H1 (cell line): Measurements from ENCODE around the gene CHST12. TPM values are rescaled to one million over a fixed set of nuclear protein-coding genes. Genes with fewer than 3 reads are reported as not detected.

Experiments
- CTCF ChIA-PET: fragments of 300-600 bp; sonication (Branson Sonifier 250); formaldehyde crosslinking; loops from one replicate; lab custom pipeline; 2021; ENCODE audit not compliant: partially characterized antibody; lab: Charles Lee
- POLR2A ChIA-PET: fragments of 300-600 bp; sonication (Branson Sonifier 250); formaldehyde crosslinking; loops from one replicate; lab custom pipeline; 2021; ENCODE audit warnings: inconsistent platforms; ENCODE audit not compliant: partially characterized antibody; lab: Charles Lee
- DNase-seq, 2 experiments: peaks; one replicate each; pipeline versions ENCODE4 v3.0.0 to v3.0.0-alpha.2; 2010 to 2022; ENCODE audit warnings: low spot score in 2 of 2, low read depth in 1 of 2, mixed read lengths in 1 of 2
- FAIRE-seq: peaks from 2 replicates; lab custom pipeline; 2011; peaks lifted over from hg19 to GRCh38; lab: Jason Lieb, UNC
- H2AFZ ChIP-seq: 2 replicates; pipeline ENCODE4 v1.8.1; 2012; ENCODE audit warnings: low read length, inconsistent platforms
- H2AK5ac ChIP-seq: 2 replicates; pipeline ENCODE4 v1.6.1; 2013; ENCODE audit warnings: low read depth, low read length
- H2BK120ac ChIP-seq: replicated peaks from 2 replicates; pipeline ENCODE3; 2013; ENCODE audit warnings: low read depth, low read length, inconsistent platforms
- H2BK12ac ChIP-seq: 2 replicates; pipeline ENCODE4 v1.6.1; 2013; ENCODE audit warnings: low read depth, low read length
- H2BK15ac ChIP-seq: 2 replicates; pipeline ENCODE4 v1.6.1; 2013; ENCODE audit warnings: low read length
- H2BK20ac ChIP-seq: 2 replicates; pipeline ENCODE4 v1.6.1; 2013; ENCODE audit warnings: low read length
- H2BK5ac ChIP-seq: 2 replicates; pipeline ENCODE4 v1.6.1; 2013; ENCODE audit warnings: low read depth, low read length
- H3K14ac ChIP-seq: 2 replicates; pipeline ENCODE4 v1.6.1; 2013; ENCODE audit warnings: inconsistent platforms; ENCODE audit not compliant: insufficient read length
- H3K18ac ChIP-seq: 2 replicates; pipeline ENCODE4 v1.6.1; 2013; ENCODE audit warnings: low read length; ENCODE audit errors: extremely low read depth
- H3K23ac ChIP-seq: 2 replicates; pipeline ENCODE4 v1.6.1; 2013; ENCODE audit warnings: inconsistent platforms; ENCODE audit not compliant: insufficient read length
- H3K23me2 ChIP-seq: 2 replicates; pipeline ENCODE4 v1.6.1; 2013; ENCODE audit warnings: low read depth, low read length
- H3K27ac ChIP-seq: 2 replicates; pipeline ENCODE4 v1.6.1; 2011; ENCODE audit warnings: low read depth, low read length, inconsistent platforms
- H3K27me3 ChIP-seq, 4 experiments: replicated peaks in 1 of 4; 1 replicate in 1 of 4; 2 replicates in 3 of 4; pipeline versions ENCODE4 v1.6.1 to v1.8.1; 2011 to 2013; ENCODE audit warnings: low read length in 3 of 4, mild to moderate bottlenecking in 3 of 4, inconsistent platforms in 2 of 4, mixed read lengths in 2 of 4, moderate library complexity in 1 of 4; ENCODE audit not compliant: control insufficient read depth in 3 of 4, insufficient read depth in 3 of 4; ENCODE audit errors: extremely low read depth in 1 of 4
- H3K36me3 ChIP-seq, 4 experiments: 2 replicates each; pipeline versions ENCODE4 v1.6.1 to v1.8.1; 2011 to 2013; ENCODE audit warnings: mild to moderate bottlenecking in 4 of 4, low read length in 3 of 4, moderate library complexity in 2 of 4, control low read depth in 1 of 4, inconsistent platforms in 1 of 4; ENCODE audit not compliant: insufficient read depth in 4 of 4, control insufficient read depth in 2 of 4
- H3K4ac ChIP-seq: replicated peaks from 2 replicates; pipeline ENCODE3; 2013; ENCODE audit warnings: low read length, low read depth, mixed read lengths, inconsistent platforms; ENCODE audit not compliant: insufficient read length
- H3K4me1 ChIP-seq, 4 experiments: replicated peaks in 1 of 4; 1 replicate in 1 of 4; 2 replicates in 3 of 4; pipeline versions ENCODE4 v1.6.1 to v1.8.1; 2011 to 2013; ENCODE audit warnings: low read length in 3 of 4, inconsistent platforms in 2 of 4, mixed read lengths in 1 of 4; ENCODE audit not compliant: insufficient read depth in 4 of 4, control insufficient read depth in 3 of 4
- H3K4me2 ChIP-seq, 2 experiments: 2 replicates each; pipeline versions ENCODE4 v1.6.1 to v1.8.1; 2011 to 2013; ENCODE audit warnings: low read depth in 2 of 2, low read length in 2 of 2, control low read depth in 1 of 2, inconsistent platforms in 1 of 2, mild to moderate bottlenecking in 1 of 2; ENCODE audit not compliant: insufficient read depth in 1 of 2
- H3K4me3 ChIP-seq, 4 experiments: fragments of 200-600, 300-600 bp in 1 of 4; sonication (generic), shearing (Covaris generic), sonication (Bioruptor Twin) in 1 of 4; 2 replicates each; pipeline versions ENCODE4 v1.5.1 to v1.8.1; 2011 to 2016; ENCODE audit warnings: low read length in 4 of 4, low read depth in 3 of 4, control low read depth in 2 of 4, inconsistent platforms in 2 of 4, mild to moderate bottlenecking in 2 of 4, mixed read lengths in 1 of 4, moderate library complexity in 1 of 4; ENCODE audit not compliant: insufficient read depth in 2 of 4; ENCODE audit errors: extremely low read depth in 1 of 4
- H3K56ac ChIP-seq: replicated peaks from 2 replicates; pipeline ENCODE3; 2013; ENCODE audit warnings: low read depth, mild to moderate bottlenecking, mixed read lengths, low read length, inconsistent platforms; ENCODE audit not compliant: insufficient read length
- H3K79me1 ChIP-seq: 2 replicates; pipeline ENCODE4 v1.6.1; 2013; ENCODE audit warnings: low read depth, low read length, control low read depth
- H3K79me2 ChIP-seq, 2 experiments: 2 replicates each; pipeline versions ENCODE4 v1.6.1 to v1.8.1; 2012 to 2013; ENCODE audit warnings: low read length in 2 of 2, mild to moderate bottlenecking in 2 of 2, inconsistent platforms in 1 of 2; ENCODE audit not compliant: insufficient read depth in 2 of 2, control insufficient read depth in 1 of 2
- H3K9ac ChIP-seq, 4 experiments: replicated peaks in 1 of 4; 1 replicate in 1 of 4; 2 replicates in 3 of 4; pipeline versions ENCODE4 v1.6.1 to v1.8.1; 2011 to 2013; ENCODE audit warnings: low read depth in 3 of 4, low read length in 3 of 4, control low read depth in 2 of 4, mild to moderate bottlenecking in 2 of 4, moderate library complexity in 2 of 4, inconsistent platforms in 1 of 4; ENCODE audit errors: extremely low read depth in 1 of 4
- H3K9me3 ChIP-seq, 2 experiments: 2 replicates each; pipeline versions ENCODE4 v1.6.1 to v1.8.1; 2012 to 2013; ENCODE audit warnings: mild to moderate bottlenecking in 2 of 2, moderate library complexity in 2 of 2, control low read depth in 1 of 2, inconsistent platforms in 1 of 2, low read depth in 1 of 2, low read length in 1 of 2, mixed read lengths in 1 of 2; ENCODE audit not compliant: insufficient read depth in 2 of 2
- H4K20me1 ChIP-seq, 2 experiments: replicated peaks in 1 of 2; 2 replicates each; pipeline versions ENCODE3 to v1.8.1; 2011 to 2013; ENCODE audit warnings: inconsistent platforms in 2 of 2, low read length in 2 of 2, mild to moderate bottlenecking in 1 of 2; ENCODE audit not compliant: insufficient read depth in 2 of 2, control insufficient read depth in 1 of 2
- H4K5ac ChIP-seq: 2 replicates; pipeline ENCODE4 v1.6.1; 2013; ENCODE audit warnings: low read length, low read depth, mixed read lengths, inconsistent platforms; ENCODE audit not compliant: insufficient read length
- H4K8ac ChIP-seq: 2 replicates; pipeline ENCODE4 v1.8.0; 2013; ENCODE audit warnings: mild to moderate bottlenecking, moderate library complexity, low read length, inconsistent platforms; ENCODE audit not compliant: insufficient read depth; ENCODE audit errors: extremely low read depth
- H4K91ac ChIP-seq: replicated peaks from 2 replicates; pipeline ENCODE3; 2013; ENCODE audit warnings: low read length, mixed read lengths, inconsistent platforms; ENCODE audit not compliant: insufficient read length
- ASH2L ChIP-seq: fragments of 200-600, 300-600 bp; sonication (generic); IDR thresholded peaks from one replicate; pipeline ENCODE4 v1.7.1; 2017; ENCODE audit warnings: low read length
- BACH1 ChIP-seq: IDR thresholded peaks from 2 replicates; pipeline ENCODE4 v1.6.1; 2012; ENCODE audit warnings: low read length, improper control_type of control experiment
- CBX5 ChIP-seq: fragments of 300-800, 300-1000 bp; sonication (generic); IDR thresholded peaks from 2 replicates; pipeline ENCODE4 v1.7.1; 2016; ENCODE audit warnings: antibody characterized with exemption, low read length, low read depth
- CHD2 ChIP-seq: IDR thresholded peaks from 2 replicates; pipeline ENCODE4 v1.6.1; 2012; ENCODE audit warnings: low read length, improper control_type of control experiment
- GABPA ChIP-seq: IDR thresholded peaks from 2 replicates; pipeline ENCODE4 v1.6.1; 2011; ENCODE audit warnings: mild to moderate bottlenecking, low read length, moderate library complexity, borderline replicate concordance; ENCODE audit not compliant: insufficient read depth
- HDAC6 ChIP-seq: IDR thresholded peaks from one replicate; pipeline ENCODE4 v1.7.1; 2012; ENCODE audit warnings: low read depth, mild to moderate bottlenecking, inconsistent platforms, low read length, moderate library complexity
- NRF1 ChIP-seq: IDR thresholded peaks from 2 replicates; pipeline ENCODE4 v1.6.1; 2011; ENCODE audit warnings: mild to moderate bottlenecking, low read depth, low read length, improper control_type of control experiment
- RNF2 ChIP-seq: fragments of 200-900, 300-1000 bp; sonication (generic); IDR thresholded peaks from 2 replicates; pipeline ENCODE4 v1.7.1; 2016; ENCODE audit warnings: borderline replicate concordance, low read depth, mild to moderate bottlenecking, antibody characterized with exemption, low read length; ENCODE audit not compliant: poor library complexity, severe bottlenecking; ENCODE audit errors: missing control alignments
- SP2 ChIP-seq: IDR thresholded peaks from 2 replicates; pipeline ENCODE4 v1.6.1; 2012; ENCODE audit warnings: mild to moderate bottlenecking, low read length, inconsistent platforms
- TAF1 ChIP-seq: IDR thresholded peaks from 2 replicates; pipeline ENCODE4 v1.6.1; 2011; ENCODE audit warnings: mild to moderate bottlenecking, low read depth, low read length
- TAF7 ChIP-seq: optimal IDR thresholded peaks from 2 replicates; pipeline ENCODE3; 2011; ENCODE audit warnings: low read depth, mild to moderate bottlenecking, inconsistent platforms, low read length, moderate library complexity, borderline replicate concordance
- TBP ChIP-seq: IDR thresholded peaks from 2 replicates; pipeline ENCODE4 v1.6.1; 2011; ENCODE audit warnings: low read depth, low read length, improper control_type of control experiment
- YY1 ChIP-seq: IDR thresholded peaks from 2 replicates; pipeline ENCODE4 v1.6.1; 2011; ENCODE audit warnings: low read depth, mild to moderate bottlenecking, low read length
- WGBS, 2 experiments: shearing (Covaris generic) in 1 of 2; methylation state at CpG; one replicate each; pipeline versions ENCODE4 v1.1.6 to v1.1.7; 2013 to 2015; ENCODE audit warnings: low lambda C conversion rate in 2 of 2, mixed read lengths in 2 of 2, inconsistent platforms in 1 of 2, low coverage in 1 of 2, missing lambda C conversion rate in 1 of 2; ENCODE audit not compliant: insufficient replicate concordance in 2 of 2, insufficient coverage in 1 of 2, insufficient read length in 1 of 2; ENCODE audit errors: extremely low coverage in 1 of 2, missing lambda C conversion rate in 1 of 2; 5-methylcytosine and 5-hydroxymethylcytosine counted together
- polyA plus RNA-seq, 7 experiments: library from polyadenylated mRNA; depleted of rRNA in 3 of 7; stranded (reverse) in 5 of 7; unstranded in 2 of 7; fragments of >200 nt in 5 of 7; fragments of 200-250 nt in 2 of 7; gene quantifications; 1 replicate in 5 of 7; 2 replicates in 1 of 7; 4 replicates in 1 of 7; pipeline versions ENCODE4 v1.2.1 to v1.2.3, GENCODE V29; 2011 to 2013; ENCODE audit warnings: missing spikeins in 2 of 7, mixed read lengths in 2 of 7
- total RNA-seq: library from RNA; stranded (reverse); fragmentation: NEBNext Ultra II Directional; extraction: Animal tissue kit (Norgen Biotek cat#: 25700); gene quantifications from 2 replicates; pipeline ENCODE4 v1.2.1, GENCODE V29; 2021
- TF ChIP-seq, protein P1 (sequence below): IDR thresholded peaks from 2 replicates; pipeline ENCODE4 v1.6.1; 2011; ENCODE audit warnings: low read length, improper control_type of control experiment

The CHST12 gene
- total and polyA plus RNA-seq, 2 of the 8 experiments (the other 6 are each of a cell fraction or from before 2014, with no cell fraction given): 13.4 to 24.1 TPM

DNA sequence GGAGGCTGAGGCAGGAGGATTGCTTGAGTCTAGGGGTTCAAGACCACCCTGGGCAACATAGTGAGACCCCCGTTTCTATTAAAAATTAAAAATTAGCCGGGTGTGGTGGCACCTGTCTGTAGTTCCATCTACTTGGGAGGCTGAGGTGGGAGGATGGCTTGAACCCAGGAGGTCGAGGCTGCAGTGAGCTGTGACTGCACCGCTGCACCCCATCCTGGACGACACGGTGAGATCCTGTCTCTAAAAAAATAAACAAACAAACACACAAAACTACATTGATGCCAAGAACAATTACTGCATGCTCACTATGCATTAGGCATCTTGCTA is 761 bp upstream of the CHST12 start:
- no peak overlapping the region for H2BK12ac ChIP-seq
- H2BK15ac ChIP-seq: no peak overlapping the region
- no peak overlapping the region for H2AFZ ChIP-seq
- CTCF ChIA-PET: interaction anchor here (1.4 to 3.1 kb wide), 3 partner anchors 10 to 47 kb away, joined by 3 to 12 read pairs (median 11); no protein-coding TSS in a partner anchor
- H2AK5ac ChIP-seq: peak overlapping the region; percentile 84; the same call in 1 of the 2 replicates
- H3K18ac ChIP-seq: no peak overlapping the region
- no peak for FAIRE-seq
- H3K23ac ChIP-seq: no peak overlapping the region
- H3K4me1 ChIP-seq: peaks cover 2 to 8% (median 4%) of the 10 kb centered on the region in 4 experiments
- POLR2A ChIA-PET: interaction anchor here (1.0 to 1.6 kb wide), 3 partner anchors 9 to 26 kb away, joined by 3 to 6 read pairs (median 4); no protein-coding TSS in a partner anchor
- H2BK120ac ChIP-seq: no peak overlapping the region
- H4K20me1 ChIP-seq: peaks cover 4 to 5% of the 10 kb centered on the region in 2 experiments
- H3K4me3 ChIP-seq: peak overlapping the region; percentile 54 to 79 (median 60)
- no peak overlapping the region for H3K27ac ChIP-seq
- H4K91ac ChIP-seq: no peak overlapping the region
- H2BK5ac ChIP-seq: no peak overlapping the region
- peaks cover 6% of the 10 kb centered on the region; the same call in 1 of the 2 replicates for H3K23me2 ChIP-seq
- no peaks in the 10 kb centered on the region for H3K9me3 ChIP-seq
- peak overlapping the region; percentile 45 to 59 for H3K4me2 ChIP-seq
- H4K8ac ChIP-seq: no peak overlapping the region
- 84% methylated on average over 6 of the region's 6 CpGs; no CpG with 5 or more reads in 1 of the 2 experiments for WGBS, 2 experiments
- H3K79me2 ChIP-seq: peaks cover 0 to 20% of the 10 kb centered on the region in 2 experiments; a peak in 1 of 4 replicates
- DNase-seq: no peak
- no peak overlapping the region for H3K56ac ChIP-seq
- peak overlapping the region in 2 of 4 experiments; percentile 48 to 52; a peak in 3 of 7 replicates for H3K9ac ChIP-seq
- H3K79me1 ChIP-seq: peaks cover 5% of the 10 kb centered on the region
- no peak overlapping the region for H2BK20ac ChIP-seq
- peak overlapping the region; percentile 36 for H3K4ac ChIP-seq
- no peaks in the 10 kb centered on the region for H3K36me3 ChIP-seq
- H3K14ac ChIP-seq: no peak overlapping the region
- H4K5ac ChIP-seq: no peak overlapping the region
- no peaks in the 10 kb centered on the region for H3K27me3 ChIP-seq
- no peak for TF ChIP-seq YY1
- no peak for TF ChIP-seq TAF7
- TF ChIP-seq TBP: no peak
- TF ChIP-seq ASH2L: no peak
- no peak for TF ChIP-seq HDAC6
- no peak for TF ChIP-seq CBX5
- TF ChIP-seq RNF2: no peak
- no peak for TF ChIP-seq BACH1
- no peak for TF ChIP-seq NRF1
- no peak for TF ChIP-seq TAF1
- no peak for TF ChIP-seq GABPA
- TF ChIP-seq, protein P1, sequence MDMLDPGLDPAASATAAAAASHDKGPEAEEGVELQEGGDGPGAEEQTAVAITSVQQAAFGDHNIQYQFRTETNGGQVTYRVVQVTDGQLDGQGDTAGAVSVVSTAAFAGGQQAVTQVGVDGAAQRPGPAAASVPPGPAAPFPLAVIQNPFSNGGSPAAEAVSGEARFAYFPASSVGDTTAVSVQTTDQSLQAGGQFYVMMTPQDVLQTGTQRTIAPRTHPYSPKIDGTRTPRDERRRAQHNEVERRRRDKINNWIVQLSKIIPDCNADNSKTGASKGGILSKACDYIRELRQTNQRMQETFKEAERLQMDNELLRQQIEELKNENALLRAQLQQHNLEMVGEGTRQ: no peak
- TF ChIP-seq CHD2: no peak
- no peak for TF ChIP-seq SP2
